ENCODE data around the gene PRDM10.

- TF ChIP-seq CTCF (IDR thresholded peaks at IDR 0.05; ENCODE audit: borderline replicate concordance, extremely low read depth, low read length, poor library complexity, severe bottlenecking) (no peak), EZH2 (IDR thresholded peaks at IDR 0.05; ENCODE audit: borderline replicate concordance, low read depth, low read length, severe bottlenecking) (no peak)
These were observed 5.7 kb upstream of the PRDM10 start for GRCh38 chr11:130008326-130008725.
